Mesenchymal stem cell (in vitro differentiated cells and primary cell): ENCODE measurements around the gene BIK.

Experiments
- DNase-seq: peaks from one replicate; pipeline ENCODE4 v3.0.0-alpha.2; 2013
- H2AFZ ChIP-seq: one replicate; pipeline ENCODE4 v1.6.1; 2013; ENCODE audit warnings: low read depth, mild to moderate bottlenecking, control low read depth, inconsistent platforms, low read length, moderate library complexity
- H2AK5ac ChIP-seq: 2 replicates; pipeline ENCODE4 v1.6.1; 2013; ENCODE audit warnings: low read length, moderate library complexity, mild to moderate bottlenecking, inconsistent platforms; ENCODE audit not compliant: severe bottlenecking
- H2BK120ac ChIP-seq: one replicate; pipeline ENCODE4 v1.6.1; 2013; ENCODE audit warnings: low read depth, mild to moderate bottlenecking, inconsistent platforms, low read length, moderate library complexity
- H2BK12ac ChIP-seq, 2 experiments: one replicate each; pipeline ENCODE4 v1.6.1; 2013; ENCODE audit warnings: inconsistent platforms in 2 of 2, low read length in 2 of 2, mild to moderate bottlenecking in 2 of 2, moderate library complexity in 2 of 2, control low read depth in 1 of 2
- H2BK15ac ChIP-seq: one replicate; pipeline ENCODE4 v1.6.1; 2013; ENCODE audit warnings: mild to moderate bottlenecking, low read depth, inconsistent platforms; ENCODE audit not compliant: poor library complexity, severe bottlenecking
- H2BK5ac ChIP-seq: 2 replicates; pipeline ENCODE4 v1.6.1; 2013; ENCODE audit warnings: low read depth, mild to moderate bottlenecking, low read length, control low read depth, inconsistent platforms; ENCODE audit not compliant: poor library complexity, severe bottlenecking
- H3K14ac ChIP-seq, 2 experiments: one replicate each; pipeline ENCODE4 v1.6.1; 2013; ENCODE audit warnings: inconsistent platforms in 2 of 2, low read length in 2 of 2, control low read depth in 1 of 2, mild to moderate bottlenecking in 1 of 2, moderate library complexity in 1 of 2
- H3K18ac ChIP-seq, 2 experiments: one replicate each; pipeline ENCODE4 v1.6.1; 2013; ENCODE audit warnings: inconsistent platforms in 2 of 2, low read length in 2 of 2, control low read depth in 1 of 2, low read depth in 1 of 2, mild to moderate bottlenecking in 1 of 2
- H3K23ac ChIP-seq, 2 experiments: one replicate each; pipeline ENCODE4 v1.6.1; 2013; ENCODE audit warnings: inconsistent platforms in 2 of 2, low read length in 2 of 2, mild to moderate bottlenecking in 2 of 2, moderate library complexity in 2 of 2, control low read depth in 1 of 2
- H3K27ac ChIP-seq: 2 replicates; pipeline ENCODE4 v1.5.1; 2013; ENCODE audit warnings: mild to moderate bottlenecking, moderate library complexity, low read length, control low read depth, inconsistent platforms; ENCODE audit not compliant: poor library complexity, severe bottlenecking
- H3K27me3 ChIP-seq, 2 experiments: 2 replicates each; pipeline versions ENCODE4 v1.6.1 to v1.7.0; 2013; ENCODE audit warnings: low read length in 2 of 2, mild to moderate bottlenecking in 2 of 2, moderate library complexity in 2 of 2, control low read depth in 1 of 2, inconsistent platforms in 1 of 2; ENCODE audit not compliant: control insufficient read depth in 1 of 2, insufficient read depth in 1 of 2
- H3K36me3 ChIP-seq, 2 experiments: 2 replicates each; pipeline versions ENCODE4 v1.6.1 to v1.7.0; 2013; ENCODE audit warnings: low read length in 2 of 2, control low read depth in 1 of 2, inconsistent platforms in 1 of 2, low read depth in 1 of 2, mild to moderate bottlenecking in 1 of 2; ENCODE audit not compliant: insufficient read depth in 2 of 2, control insufficient read depth in 1 of 2
- H3K4ac ChIP-seq, 2 experiments: one replicate each; pipeline ENCODE4 v1.6.1; 2013; ENCODE audit warnings: inconsistent platforms in 2 of 2, low read length in 2 of 2, mild to moderate bottlenecking in 2 of 2, moderate library complexity in 2 of 2, control low read depth in 1 of 2, low read depth in 1 of 2
- H3K4me1 ChIP-seq: 2 replicates; pipeline ENCODE4 v1.6.1; 2013; ENCODE audit warnings: low read depth, low read length, control low read depth; ENCODE audit not compliant: control insufficient read depth, insufficient read depth
- H3K4me2 ChIP-seq: 2 replicates; pipeline ENCODE4 v1.6.1; 2013; ENCODE audit warnings: low read length, mild to moderate bottlenecking, inconsistent platforms; ENCODE audit not compliant: poor library complexity, severe bottlenecking
- H3K4me3 ChIP-seq, 2 experiments: 2 replicates each; pipeline versions ENCODE4 v1.5.1 to v1.7.0; 2013; ENCODE audit warnings: low read length in 2 of 2, mild to moderate bottlenecking in 2 of 2, control low read depth in 1 of 2, low read depth in 1 of 2; ENCODE audit not compliant: insufficient read depth in 1 of 2
- H3K79me1 ChIP-seq: replicated peaks from 2 replicates; pipeline ENCODE4 v1.6.1; 2013; ENCODE audit warnings: mild to moderate bottlenecking, control low read depth, low read length, inconsistent platforms; ENCODE audit not compliant: poor library complexity, severe bottlenecking
- H3K9ac ChIP-seq: 2 replicates; pipeline ENCODE4 v1.7.0; 2013; ENCODE audit warnings: mild to moderate bottlenecking, low read length, moderate library complexity
- H3K9me3 ChIP-seq: 2 replicates; pipeline ENCODE4 v1.7.0; 2013; ENCODE audit warnings: mild to moderate bottlenecking, low read length; ENCODE audit not compliant: control insufficient read depth
- H4K8ac ChIP-seq: one replicate; pipeline ENCODE4 v1.6.1; 2013; ENCODE audit warnings: inconsistent platforms, mild to moderate bottlenecking, low read length, moderate library complexity
- H4K91ac ChIP-seq: one replicate; pipeline ENCODE4 v1.6.1; 2013; ENCODE audit warnings: mild to moderate bottlenecking, low read length, inconsistent platforms
- WGBS: methylation state at CpG from one replicate; pipeline ENCODE4 v1.1.7; 2013; ENCODE audit warnings: mixed read lengths; 5-methylcytosine and 5-hydroxymethylcytosine counted together

Gene BIK

GRCh38 chr22:43169310-43170130 is 59.0 kb downstream of the BIK start:
- no peak overlapping the region for H3K4ac ChIP-seq
- no peak overlapping the region for H3K4me3 ChIP-seq
- H2BK15ac ChIP-seq: no peak overlapping the region
- H3K14ac ChIP-seq: no peak overlapping the region
- H3K4me1 ChIP-seq: peaks cover 28% of the 10 kb centered on the region
- no peak overlapping the region for H3K18ac ChIP-seq
- 96% methylated on average over 22 of the region's 23 CpGs for WGBS
- no peak overlapping the region for H3K23ac ChIP-seq
- H2BK120ac ChIP-seq: no peak overlapping the region
- H3K27me3 ChIP-seq: no peaks in the 10 kb centered on the region
- H4K91ac ChIP-seq: no peak overlapping the region
- H2AFZ ChIP-seq: no peak overlapping the region
- DNase-seq: no peak
- no peak overlapping the region for H3K4me2 ChIP-seq
- peaks cover 5% of the 10 kb centered on the region for H3K79me1 ChIP-seq
- H3K9me3 ChIP-seq: no peaks in the 10 kb centered on the region
- H3K36me3 ChIP-seq: peaks cover 55 to 80% of the 10 kb centered on the region in 2 experiments
- H4K8ac ChIP-seq: no peak overlapping the region
- peak overlapping the region; percentile 41 for H2AK5ac ChIP-seq
- H3K9ac ChIP-seq: no peak overlapping the region
- H2BK12ac ChIP-seq: no peak overlapping the region
- H3K27ac ChIP-seq: no peak overlapping the region
- H2BK5ac ChIP-seq: no peak overlapping the region

GRCh38 chr22:43170131-43170480 is 59.6 kb downstream of the BIK start:
- no peak overlapping the region for H3K9ac ChIP-seq
- H3K4me1 ChIP-seq: peaks cover 28% of the 10 kb centered on the region
- H4K8ac ChIP-seq: no peak overlapping the region
- no peak for DNase-seq
- H3K4me2 ChIP-seq: no peak overlapping the region
- no peaks in the 10 kb centered on the region for H3K27me3 ChIP-seq
- no peak overlapping the region for H3K14ac ChIP-seq
- H3K18ac ChIP-seq: no peak overlapping the region
- H3K4me3 ChIP-seq: no peak overlapping the region
- H3K36me3 ChIP-seq: peaks cover 61 to 83% of the 10 kb centered on the region in 2 experiments
- no peak overlapping the region for H4K91ac ChIP-seq
- no peak overlapping the region for H2BK5ac ChIP-seq
- H2AK5ac ChIP-seq: no peak overlapping the region
- no peak overlapping the region for H3K23ac ChIP-seq
- H2AFZ ChIP-seq: no peak overlapping the region
- WGBS: 97% methylated on average over 9 of the region's 9 CpGs
- H3K9me3 ChIP-seq: no peaks in the 10 kb centered on the region
- H3K4ac ChIP-seq: no peak overlapping the region
- H3K27ac ChIP-seq: no peak overlapping the region
- H2BK120ac ChIP-seq: no peak overlapping the region
- H2BK15ac ChIP-seq: no peak overlapping the region
- H2BK12ac ChIP-seq: no peak overlapping the region
- peaks cover 5% of the 10 kb centered on the region for H3K79me1 ChIP-seq

- no peak for DNase-seq
- no peak overlapping the region for H3K4ac ChIP-seq
- H3K4me2 ChIP-seq: no peak overlapping the region
- H3K27ac ChIP-seq: no peak overlapping the region
- H2BK12ac ChIP-seq: no peak overlapping the region
- H2AK5ac ChIP-seq: no peak overlapping the region
- no peak overlapping the region for H3K23ac ChIP-seq
- H3K9me3 ChIP-seq: no peaks in the 10 kb centered on the region
- H2BK15ac ChIP-seq: no peak overlapping the region
- no peak overlapping the region for H3K4me3 ChIP-seq
- H2BK5ac ChIP-seq: no peak overlapping the region
- H3K79me1 ChIP-seq: peaks cover 7% of the 10 kb centered on the region
- no peak overlapping the region for H2BK120ac ChIP-seq
- no peak overlapping the region for H4K8ac ChIP-seq
- H3K36me3 ChIP-seq: peaks cover 67 to 84% of the 10 kb centered on the region in 2 experiments
- no peak overlapping the region for H3K14ac ChIP-seq
- H3K9ac ChIP-seq: no peak overlapping the region
- 95% methylated on average over 13 of the region's 14 CpGs for WGBS
- H3K27me3 ChIP-seq: no peaks in the 10 kb centered on the region
- no peak overlapping the region for H4K91ac ChIP-seq
- no peak overlapping the region for H2AFZ ChIP-seq
- peaks cover 28% of the 10 kb centered on the region for H3K4me1 ChIP-seq
- H3K18ac ChIP-seq: no peak overlapping the region
Observed at GRCh38 chr22:43171019-43171491, 60.5 kb downstream of the BIK start.

- Histone ChIP-seq H2BK12ac (no peak overlapping the region), H3K4ac (no peak overlapping the region), H3K36me3 (peaks cover 69 to 82% of the 10 kb centered on the region in 2 experiments), H3K9me3 (no peaks in the 10 kb centered on the region), H3K79me1 (peaks cover 7% of the 10 kb centered on the region), H2AFZ (no peak overlapping the region), H3K4me2 (no peak overlapping the region), H3K27ac (no peak overlapping the region), H3K14ac (no peak overlapping the region), H3K4me3 (no peak overlapping the region), H4K8ac (no peak overlapping the region), H3K4me1 (peaks cover 28% of the 10 kb centered on the region), H2BK5ac (no peak overlapping the region), H4K91ac (no peak overlapping the region), H2AK5ac (no peak overlapping the region), H2BK120ac (no peak overlapping the region), H3K23ac (no peak overlapping the region), H2BK15ac (no peak overlapping the region), H3K18ac (no peak overlapping the region), H3K9ac (no peak overlapping the region), H3K27me3 (no peaks in the 10 kb centered on the region)
- no peak for DNase-seq
- 94% methylated on average over 12 of the region's 12 CpGs for WGBS
Observed at GRCh38 chr22:43171607-43172006, 61.1 kb downstream of the BIK start.
